HCT116 (cell line): ENCODE measurements around the gene CES5A. TPM values are rescaled to one million over a fixed set of nuclear protein-coding genes. Genes with fewer than 3 reads are reported as not detected.

ENCODE experiments used
- ATAC-seq: fragments of 200-7000 bp; cut with Tn5 transposase; 2 replicates; pipeline ENCODE4 v1.9.1; 2020; ENCODE audit warnings: mild to moderate bottlenecking, moderate library complexity
- BruUV-seq: library from RNA; stranded (reverse); fragments of 400-500 nt; replicated peaks from 2 replicates; lab custom pipeline; 2021; lab: Mats Ljungman, UMichigan
- CTCF ChIA-PET: fragments of 300-600 bp; sonication (Branson Sonifier 250); formaldehyde crosslinking; loops from one replicate; lab custom pipeline; 2021; ENCODE audit warnings: antibody characterized with exemption; lab: Charles Lee
- POLR2A ChIA-PET: fragments of 300-600, 350-600 bp; sonication (Branson Sonifier 250); formaldehyde crosslinking; loops from one replicate; lab custom pipeline; 2021; ENCODE audit warnings: antibody characterized with exemption; lab: Charles Lee
- RAD21 ChIA-PET, 2 experiments: fragments of 300-600 bp; sonication (Branson Sonifier 250); formaldehyde crosslinking; loops; one replicate each; lab custom pipeline; 2023; ENCODE audit warnings: low total read pairs in 2 of 2; ENCODE audit not compliant: uncharacterized antibody in 2 of 2, unreplicated experiment in 2 of 2, low non-redundant PET in 1 of 2; lab: Charles Lee
- DNase-seq: peaks from one replicate; pipeline ENCODE4 v3.0.0-alpha.2; 2010; ENCODE audit warnings: low read depth, low spot score
- H2AFZ ChIP-seq: fragments of 200-600 bp; shearing (Covaris generic), sonication (generic); 2 replicates; pipeline ENCODE4 v1.6.1; 2017; ENCODE audit warnings: low read depth, mixed run types, mixed read lengths, antibody characterized with exemption, low read length; ENCODE audit not compliant: poor library complexity, severe bottlenecking
- H3K27ac ChIP-seq: 2 replicates; pipeline ENCODE4 v1.5.1; 2012; ENCODE audit warnings: low read depth, low read length
- H3K27me3 ChIP-seq: fragments of 200-600 bp; sonication (generic); 2 replicates; pipeline ENCODE4 v1.6.1; 2016; ENCODE audit warnings: mixed run types, low read length, mixed read lengths; ENCODE audit not compliant: insufficient read depth
- H3K36me3 ChIP-seq, 2 experiments: fragments of 200-500 bp in 1 of 2; fragments of 200-600 bp in 1 of 2; sonication (Bioruptor generic) in 1 of 2; sonication (generic) in 1 of 2; 2 replicates each; pipeline versions ENCODE4 v1.5.1 to v1.6.1; 2014 to 2016; ENCODE audit warnings: low read length in 2 of 2, inconsistent platforms in 1 of 2, mixed read lengths in 1 of 2, mixed run types in 1 of 2; ENCODE audit not compliant: insufficient read depth in 2 of 2, control insufficient read depth in 1 of 2
- H3K4me1 ChIP-seq, 2 experiments: fragments of 200-600 bp in 1 of 2; sonication (generic) in 1 of 2; 2 replicates each; pipeline versions ENCODE4 v1.5.1 to v1.6.1; 2012 to 2017; ENCODE audit warnings: low read length in 2 of 2, inconsistent platforms in 1 of 2, mild to moderate bottlenecking in 1 of 2, mixed read lengths in 1 of 2, mixed run types in 1 of 2, moderate library complexity in 1 of 2; ENCODE audit not compliant: insufficient read depth in 2 of 2, control insufficient read depth in 1 of 2
- H3K4me2 ChIP-seq: fragments of 200-600 bp; sonication (generic); 2 replicates; pipeline ENCODE4 v1.6.1; 2017; ENCODE audit warnings: mixed run types, low read length, mixed read lengths
- H3K4me3 ChIP-seq, 2 experiments: fragments of 200-600 bp in 1 of 2; sonication (generic) in 1 of 2; replicated peaks in 1 of 2; 2 replicates each; pipeline ENCODE4 v1.5.1; 2011 to 2016; ENCODE audit warnings: low read length in 2 of 2, control low read depth in 1 of 2, low read depth in 1 of 2, mild to moderate bottlenecking in 1 of 2, mixed read lengths in 1 of 2, mixed run types in 1 of 2
- H3K79me2 ChIP-seq: fragments of 200-600 bp; sonication (generic); 2 replicates; pipeline ENCODE4 v1.6.1; 2017; ENCODE audit warnings: mild to moderate bottlenecking, mixed run types, low read length, moderate library complexity, mixed read lengths; ENCODE audit not compliant: insufficient read depth
- H3K9ac ChIP-seq: fragments of 200-600 bp; sonication (generic); 2 replicates; pipeline ENCODE4 v1.6.1; 2016; ENCODE audit warnings: low read length, mixed read lengths
- H3K9me2 ChIP-seq: fragments of 200-600 bp; sonication (generic), shearing (Covaris generic); 2 replicates; pipeline ENCODE4 v1.6.1; 2017; ENCODE audit warnings: mixed run types, mild to moderate bottlenecking, moderate library complexity; ENCODE audit not compliant: insufficient read depth
- H3K9me3 ChIP-seq, 2 experiments: fragments of 200-500 bp in 1 of 2; fragments of 200-600 bp in 1 of 2; sonication (Bioruptor generic) in 1 of 2; sonication (generic) in 1 of 2; 2 replicates each; pipeline ENCODE4 v1.6.1; 2014 to 2017; ENCODE audit warnings: low read length in 2 of 2, mixed read lengths in 2 of 2, inconsistent platforms in 1 of 2, low read depth in 1 of 2, mild to moderate bottlenecking in 1 of 2, mixed run types in 1 of 2, moderate library complexity in 1 of 2; ENCODE audit not compliant: control insufficient read depth in 1 of 2, insufficient read depth in 1 of 2
- H4K20me1 ChIP-seq: fragments of 200-600 bp; sonication (generic), shearing (Covaris generic); 2 replicates; pipeline ENCODE4 v1.6.1; 2017; ENCODE audit warnings: mixed run types, mild to moderate bottlenecking, moderate library complexity; ENCODE audit not compliant: insufficient read depth
- CEBPB ChIP-seq: IDR thresholded peaks from 2 replicates; pipeline ENCODE4 v1.6.1; 2012; ENCODE audit warnings: low read depth
- EGR1 ChIP-seq: IDR thresholded peaks from 2 replicates; pipeline ENCODE4 v1.6.1; 2012; ENCODE audit warnings: low read depth
- EZH2 ChIP-seq: fragments of 200-600 bp; sonication (generic); IDR thresholded peaks from 2 replicates; pipeline ENCODE4 v1.6.1; 2017; ENCODE audit warnings: antibody characterized with exemption, mixed run types
- JUND ChIP-seq: IDR thresholded peaks from 2 replicates; pipeline ENCODE4 v1.6.1; 2012
- MAX ChIP-seq: IDR thresholded peaks from 2 replicates; pipeline ENCODE4 v1.6.1; 2012
- POLR2AphosphoS5 ChIP-seq: IDR thresholded peaks from 2 replicates; pipeline ENCODE4 v1.6.1; 2011; ENCODE audit warnings: mild to moderate bottlenecking, low read depth, low read length, moderate library complexity
- RAD21 ChIP-seq: IDR thresholded peaks from 2 replicates; pipeline ENCODE4 v1.6.1; 2012; ENCODE audit warnings: low read depth, mild to moderate bottlenecking
- SIN3A ChIP-seq: IDR thresholded peaks from 2 replicates; pipeline ENCODE4 v1.6.1; 2012; ENCODE audit warnings: low read depth
- ZFX ChIP-seq: fragments of 450-650 bp; IDR thresholded peaks from 2 replicates; pipeline ENCODE4 v1.6.1; 2017
- intact Hi-C: fragments of 100-400 bp; cut with micrococcal nuclease; formaldehyde crosslinking; loops from 2 replicates; pipeline ENCODE4 v1.10.0; 2022
- total RNA-seq: library from RNA; stranded (reverse); gene quantifications from one replicate; pipeline ENCODE4 v1.2.1, GENCODE V29; 2021; ENCODE audit not compliant: unreplicated experiment
- TF ChIP-seq, protein P1 (sequence below): IDR thresholded peaks from 2 replicates; pipeline ENCODE4 v1.6.1; 2012
- TF ChIP-seq, protein P2 (sequence below): IDR thresholded peaks from 2 replicates; pipeline ENCODE4 v1.6.1; 2012; ENCODE audit warnings: low read depth
- TF ChIP-seq, protein P3 (sequence below), 3 experiments: fragments of 200-600 bp in 1 of 3; sonication (generic) in 1 of 3; IDR thresholded peaks in 2 of 3; conservative IDR thresholded peaks in 1 of 3; 2 replicates each; pipeline ENCODE4 v1.5.1; 2012 to 2017; ENCODE audit warnings: low read depth in 2 of 3, low read length in 2 of 3, antibody characterized with exemption in 1 of 3, borderline replicate concordance in 1 of 3, control low read depth in 1 of 3, mild to moderate bottlenecking in 1 of 3, mixed read lengths in 1 of 3, mixed run types in 1 of 3, moderate library complexity in 1 of 3; ENCODE audit not compliant: insufficient read depth in 1 of 3

Gene CES5A
- total RNA-seq, 1 experiment from 2014 or later, result not detected

- no peak overlapping the region for H3K4me2 ChIP-seq
Measured at GRCh38 chr16:55922662-55923061, 47.5 kb upstream of the CES5A start.

More at GRCh38 chr16:55922662-55923061, 47.5 kb upstream of the CES5A start:
- H3K4me1 ChIP-seq, result no peaks in the 10 kb centered on the region
- TF ChIP-seq ZFX, result no peak
- no peak for TF ChIP-seq POLR2AphosphoS5
- no peak for TF ChIP-seq MAX
- TF ChIP-seq SIN3A, result no peak
- TF ChIP-seq, protein P1, sequence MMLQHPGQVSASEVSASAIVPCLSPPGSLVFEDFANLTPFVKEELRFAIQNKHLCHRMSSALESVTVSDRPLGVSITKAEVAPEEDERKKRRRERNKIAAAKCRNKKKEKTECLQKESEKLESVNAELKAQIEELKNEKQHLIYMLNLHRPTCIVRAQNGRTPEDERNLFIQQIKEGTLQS, result no peak
- no peak for TF ChIP-seq EZH2
- TF ChIP-seq JUND, result no peak
- TF ChIP-seq RAD21, result no peak
- no peak for TF ChIP-seq CEBPB
- TF ChIP-seq, protein P2, sequence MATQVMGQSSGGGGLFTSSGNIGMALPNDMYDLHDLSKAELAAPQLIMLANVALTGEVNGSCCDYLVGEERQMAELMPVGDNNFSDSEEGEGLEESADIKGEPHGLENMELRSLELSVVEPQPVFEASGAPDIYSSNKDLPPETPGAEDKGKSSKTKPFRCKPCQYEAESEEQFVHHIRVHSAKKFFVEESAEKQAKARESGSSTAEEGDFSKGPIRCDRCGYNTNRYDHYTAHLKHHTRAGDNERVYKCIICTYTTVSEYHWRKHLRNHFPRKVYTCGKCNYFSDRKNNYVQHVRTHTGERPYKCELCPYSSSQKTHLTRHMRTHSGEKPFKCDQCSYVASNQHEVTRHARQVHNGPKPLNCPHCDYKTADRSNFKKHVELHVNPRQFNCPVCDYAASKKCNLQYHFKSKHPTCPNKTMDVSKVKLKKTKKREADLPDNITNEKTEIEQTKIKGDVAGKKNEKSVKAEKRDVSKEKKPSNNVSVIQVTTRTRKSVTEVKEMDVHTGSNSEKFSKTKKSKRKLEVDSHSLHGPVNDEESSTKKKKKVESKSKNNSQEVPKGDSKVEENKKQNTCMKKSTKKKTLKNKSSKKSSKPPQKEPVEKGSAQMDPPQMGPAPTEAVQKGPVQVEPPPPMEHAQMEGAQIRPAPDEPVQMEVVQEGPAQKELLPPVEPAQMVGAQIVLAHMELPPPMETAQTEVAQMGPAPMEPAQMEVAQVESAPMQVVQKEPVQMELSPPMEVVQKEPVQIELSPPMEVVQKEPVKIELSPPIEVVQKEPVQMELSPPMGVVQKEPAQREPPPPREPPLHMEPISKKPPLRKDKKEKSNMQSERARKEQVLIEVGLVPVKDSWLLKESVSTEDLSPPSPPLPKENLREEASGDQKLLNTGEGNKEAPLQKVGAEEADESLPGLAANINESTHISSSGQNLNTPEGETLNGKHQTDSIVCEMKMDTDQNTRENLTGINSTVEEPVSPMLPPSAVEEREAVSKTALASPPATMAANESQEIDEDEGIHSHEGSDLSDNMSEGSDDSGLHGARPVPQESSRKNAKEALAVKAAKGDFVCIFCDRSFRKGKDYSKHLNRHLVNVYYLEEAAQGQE, result no peak
- TF ChIP-seq, protein P3, sequence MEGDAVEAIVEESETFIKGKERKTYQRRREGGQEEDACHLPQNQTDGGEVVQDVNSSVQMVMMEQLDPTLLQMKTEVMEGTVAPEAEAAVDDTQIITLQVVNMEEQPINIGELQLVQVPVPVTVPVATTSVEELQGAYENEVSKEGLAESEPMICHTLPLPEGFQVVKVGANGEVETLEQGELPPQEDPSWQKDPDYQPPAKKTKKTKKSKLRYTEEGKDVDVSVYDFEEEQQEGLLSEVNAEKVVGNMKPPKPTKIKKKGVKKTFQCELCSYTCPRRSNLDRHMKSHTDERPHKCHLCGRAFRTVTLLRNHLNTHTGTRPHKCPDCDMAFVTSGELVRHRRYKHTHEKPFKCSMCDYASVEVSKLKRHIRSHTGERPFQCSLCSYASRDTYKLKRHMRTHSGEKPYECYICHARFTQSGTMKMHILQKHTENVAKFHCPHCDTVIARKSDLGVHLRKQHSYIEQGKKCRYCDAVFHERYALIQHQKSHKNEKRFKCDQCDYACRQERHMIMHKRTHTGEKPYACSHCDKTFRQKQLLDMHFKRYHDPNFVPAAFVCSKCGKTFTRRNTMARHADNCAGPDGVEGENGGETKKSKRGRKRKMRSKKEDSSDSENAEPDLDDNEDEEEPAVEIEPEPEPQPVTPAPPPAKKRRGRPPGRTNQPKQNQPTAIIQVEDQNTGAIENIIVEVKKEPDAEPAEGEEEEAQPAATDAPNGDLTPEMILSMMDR (IDR thresholded peaks at IDR 0.05 in 2 of 3, conservative IDR thresholded peaks at IDR 0.05 in 1 of 3; ENCODE audit: borderline replicate concordance in 1 of 3, insufficient read depth in 1 of 3, low read depth in 2 of 3, low read length in 2 of 3), result no peak
- no peak for TF ChIP-seq EGR1
- H3K9ac ChIP-seq, result no peak overlapping the region
- ChIA-PET RAD21 (no interaction called here), POLR2A (no interaction called here), CTCF (no interaction called here)
- BruUV-seq, result no TSS peak
- no peaks in the 10 kb centered on the region for H4K20me1 ChIP-seq
- DNase-seq, result no peak
- peaks cover 20% of the 10 kb centered on the region for H3K27me3 ChIP-seq
- ATAC-seq, result no peak
- no peak overlapping the region for H3K27ac ChIP-seq
- no peak overlapping the region for H3K4me3 ChIP-seq
- H3K36me3 ChIP-seq, result no peaks in the 10 kb centered on the region
- H3K79me2 ChIP-seq, result no peaks in the 10 kb centered on the region
- H2AFZ ChIP-seq, result no peak overlapping the region
- intact Hi-C loops, result no loop called here
- H3K9me2 ChIP-seq, result no peaks in the 10 kb centered on the region
- H3K9me3 ChIP-seq, result no peaks in the 10 kb centered on the region
